HepG2 (cell line): ENCODE results near the gene ANKS3. TPM values are rescaled to one million over a fixed set of nuclear protein-coding genes. Genes with fewer than 3 reads are reported as not detected.
"Not testable (repeated sequence)": the region's sequence is repeated elsewhere in the genome, so short reads cannot be mapped to it uniquely, and the experiment has no call there.

ENCODE experiments used
- ATAC-seq: fragments of 200-7000 bp; cut with Tn5 transposase; 3 replicates; pipeline ENCODE4 v1.9.1; 2020; ENCODE audit warnings: mild to moderate bottlenecking, moderate library complexity
- BruUV-seq: library from RNA; stranded (reverse); fragments of 400-500 nt; replicated peaks from 2 replicates; lab custom pipeline; 2021; lab: Mats Ljungman, UMichigan
- CTCF ChIA-PET: fragments of 300-600 bp; formaldehyde crosslinking; extraction: SDS; loops from one replicate; lab custom pipeline; 2021; ENCODE audit warnings: low total read pairs, inconsistent platforms, low intra/inter-chr PET ratio; lab: Yijun Ruan, JAX
- POLR2A ChIA-PET: fragments of 350-600 bp; sonication (Branson Sonifier 250); formaldehyde crosslinking; loops from one replicate; lab custom pipeline; 2020; ENCODE audit warnings: antibody characterized with exemption, inconsistent platforms; lab: Yijun Ruan, JAX
- DNase-seq: peaks from one replicate; pipeline ENCODE4 v3.0.0-alpha.2; 2015; ENCODE audit warnings: low spot score
- FAIRE-seq: peaks from 3 replicates; lab custom pipeline; 2011; peaks lifted over from hg19 to GRCh38; lab: Jason Lieb, UNC
- H2AFZ ChIP-seq: one replicate; pipeline ENCODE4 v1.6.1; 2011; ENCODE audit warnings: low read length, inconsistent platforms
- H3K27ac ChIP-seq: fragments of 300-600 bp; 3 replicates; pipeline ENCODE4 v1.8.0; 2011; ENCODE audit warnings: mixed run types, mild to moderate bottlenecking, mixed read lengths, low read length, inconsistent platforms; ENCODE audit not compliant: insufficient read depth; ENCODE audit errors: extremely low read length
- H3K27me3 ChIP-seq, 2 experiments: fragments of 200-600 bp in 1 of 2; 2 replicates in 1 of 2; 3 replicates in 1 of 2; pipeline versions ENCODE4 v1.6.0 to v1.8.0; 2011; ENCODE audit warnings: low read length in 2 of 2, mild to moderate bottlenecking in 2 of 2, moderate library complexity in 2 of 2, inconsistent platforms in 1 of 2; ENCODE audit not compliant: insufficient read depth in 2 of 2, control insufficient read depth in 1 of 2
- H3K36me3 ChIP-seq, 2 experiments: fragments of 200-600 bp in 1 of 2; replicated peaks in 1 of 2; 2 replicates in 1 of 2; 3 replicates in 1 of 2; pipeline versions ENCODE4 v1.5.1 to v1.8.0; 2011; ENCODE audit warnings: low read length in 2 of 2, inconsistent platforms in 1 of 2; ENCODE audit not compliant: insufficient read depth in 2 of 2, control insufficient read depth in 1 of 2
- H3K4me1 ChIP-seq: 2 replicates; pipeline ENCODE4 v1.5.1; 2012; ENCODE audit warnings: low read length, inconsistent platforms; ENCODE audit not compliant: insufficient read depth
- H3K4me2 ChIP-seq: 2 replicates; pipeline ENCODE4 v1.6.0; 2011; ENCODE audit warnings: low read depth, low read length, inconsistent platforms
- H3K4me3 ChIP-seq, 3 experiments: fragments of 200-600 bp in 1 of 3; sonication (generic), shearing (Covaris generic) in 1 of 3; replicated peaks in 1 of 3; 2 replicates each; pipeline ENCODE4 v1.5.1; 2011 to 2016; ENCODE audit warnings: low read length in 3 of 3, inconsistent platforms in 2 of 3, low read depth in 2 of 3, mild to moderate bottlenecking in 2 of 3, control low read depth in 1 of 3, mixed read lengths in 1 of 3; ENCODE audit not compliant: insufficient read depth in 1 of 3
- H3K79me2 ChIP-seq: one replicate; pipeline ENCODE4 v1.6.1; 2011; ENCODE audit warnings: low read length, inconsistent platforms; ENCODE audit not compliant: insufficient read depth
- H3K9ac ChIP-seq: 2 replicates; pipeline ENCODE4 v1.6.0; 2011; ENCODE audit warnings: mild to moderate bottlenecking, low read depth, low read length, inconsistent platforms; ENCODE audit not compliant: insufficient read depth
- H3K9me3 ChIP-seq: 2 replicates; pipeline ENCODE4 v1.5.1; 2012; ENCODE audit warnings: mild to moderate bottlenecking, low read length
- H4K20me1 ChIP-seq: 2 replicates; pipeline ENCODE4 v1.6.0; 2011; ENCODE audit warnings: inconsistent platforms, mild to moderate bottlenecking, low read length, moderate library complexity; ENCODE audit not compliant: insufficient read depth
- EP300 ChIP-seq, 3 experiments: sonication (generic) in 1 of 3; formaldehyde crosslinking in 1 of 3; IDR thresholded peaks; 2 replicates each; pipeline versions ENCODE4 v1.5.1 to v1.6.1; 2011 to 2020; ENCODE audit warnings: low read depth in 2 of 3, low read length in 2 of 3, borderline replicate concordance in 1 of 3, improper control_type of control experiment in 1 of 3, mild to moderate bottlenecking in 1 of 3, missing genetic modification reagents in 1 of 3, moderate library complexity in 1 of 3
- GATAD2A ChIP-seq: IDR thresholded peaks from 2 replicates; pipeline ENCODE4 v1.6.1; 2016
- PAF1 ChIP-seq: IDR thresholded peaks from 2 replicates; pipeline ENCODE4 v1.6.1; 2016; ENCODE audit warnings: missing genetic modification reagents, missing compliant biosample characterization
- RAD21 ChIP-seq: fragments of 450-650 bp; formaldehyde crosslinking; IDR thresholded peaks from 2 replicates; pipeline ENCODE4 v1.5.0; 2020; ENCODE audit warnings: mild to moderate bottlenecking
- ZFY ChIP-seq: sonication (generic); formaldehyde crosslinking; IDR thresholded peaks from 2 replicates; pipeline ENCODE4 v1.4.0; 2020; ENCODE audit warnings: missing genetic modification reagents
- ZNF530 ChIP-seq: sonication (generic); formaldehyde crosslinking; IDR thresholded peaks from 2 replicates; pipeline ENCODE4 v1.5.0; 2020; ENCODE audit warnings: low read depth, mild to moderate bottlenecking, missing genetic modification reagents
- ZNF629 ChIP-seq: sonication (generic); formaldehyde crosslinking; conservative IDR thresholded peaks from 2 replicates; pipeline ENCODE4 v1.5.0; 2020; ENCODE audit warnings: missing genetic modification reagents
- WGBS: methylation state at CpG from one replicate; pipeline ENCODE4 v1.1.6; 2017; ENCODE audit warnings: low lambda C conversion rate; 5-methylcytosine and 5-hydroxymethylcytosine counted together
- in situ Hi-C: cut with HindIII; loops from 2 replicates; pipeline ENCODE4 v1.10.0; 2017; ENCODE audit warnings: low pct_unique_long_range_greater_than_20kb; ENCODE audit not compliant: extremely low pct_ligation_motif_present
- intact Hi-C: fragments of 100-400 bp; cut with micrococcal nuclease; formaldehyde crosslinking; loops from one replicate; pipeline ENCODE4 v1.10.0; 2022; ENCODE audit not compliant: unreplicated experiment
- polyA plus RNA-seq, 8 experiments: library from polyadenylated mRNA; depleted of rRNA in 3 of 8; stranded (reverse) in 7 of 8; unstranded in 1 of 8; fragments of >200 nt; fragmentation: Illumina TruSeq in 4 of 8; extraction: Trizol in 4 of 8; gene quantifications; 2 replicates each; pipeline versions ENCODE4 v1.2.1 to v1.2.3, GENCODE V29; 2011 to 2016; ENCODE audit warnings: low read depth in 4 of 8, missing spikeins in 1 of 8, mixed read lengths in 1 of 8; ENCODE audit not compliant: insufficient read depth in 1 of 8
- total RNA-seq, 5 experiments: library from RNA; depleted of rRNA; stranded (reverse); fragments of >200 nt; fragmentation: Illumina TruSeq; extraction: Trizol; gene quantifications; 2 replicates each; pipeline ENCODE4 v1.2.3, GENCODE V29; 2016; ENCODE audit warnings: low read depth in 1 of 5
- TF ChIP-seq, protein P1 (sequence below): sonication (generic); formaldehyde crosslinking; IDR thresholded peaks from 2 replicates; pipeline ENCODE4 v1.4.0; 2020; ENCODE audit warnings: low read depth, mild to moderate bottlenecking, missing genetic modification reagents
- TF ChIP-seq, protein P2 (sequence below): sonication (generic); formaldehyde crosslinking; IDR thresholded peaks from 2 replicates; pipeline ENCODE4 v1.4.0; 2020; ENCODE audit warnings: mild to moderate bottlenecking, missing genetic modification reagents
- TF ChIP-seq, protein P3 (sequence below): sonication (generic); formaldehyde crosslinking; IDR thresholded peaks from 2 replicates; pipeline ENCODE4 v1.5.0; 2020; ENCODE audit warnings: missing genetic modification reagents
- TF ChIP-seq, protein P4 (sequence below): IDR thresholded peaks from 2 replicates; pipeline ENCODE4 v1.6.1; 2018; ENCODE audit warnings: missing genetic modification reagents, mild to moderate bottlenecking, missing compliant biosample characterization
- TF ChIP-seq, protein P5 (sequence below): sonication (generic); formaldehyde crosslinking; IDR thresholded peaks from 2 replicates; pipeline ENCODE4 v1.4.0; 2020; ENCODE audit warnings: missing genetic modification reagents, mild to moderate bottlenecking, borderline replicate concordance

Gene ANKS3
- total and polyA plus RNA-seq, 2 of the 13 experiments (the other 11 are each of a cell fraction or from before 2014, with no cell fraction given), result 11.4 to 15.9 TPM

DNA sequence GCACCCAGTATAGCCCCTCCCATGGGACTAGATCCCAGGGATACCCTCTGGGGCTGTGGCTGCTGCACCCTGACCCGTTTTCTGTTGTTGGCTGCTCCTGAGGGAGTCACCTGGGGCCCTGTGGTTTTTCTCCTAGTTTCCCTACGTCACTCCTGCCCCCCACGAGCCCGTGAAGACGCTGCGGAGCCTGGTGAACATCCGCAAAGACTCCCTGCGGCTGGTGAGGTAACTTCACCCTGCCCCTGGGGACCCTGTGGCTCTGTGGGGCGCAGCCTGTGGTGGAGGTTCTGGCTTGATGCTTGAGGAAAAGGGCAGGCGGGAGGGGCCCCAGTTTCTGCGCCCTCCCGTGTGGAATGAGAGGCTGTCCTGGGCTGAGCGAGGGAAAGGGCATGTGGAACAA lies 82.2 kb downstream of the ANKS3 start (continued):
- TF ChIP-seq, protein P1, sequence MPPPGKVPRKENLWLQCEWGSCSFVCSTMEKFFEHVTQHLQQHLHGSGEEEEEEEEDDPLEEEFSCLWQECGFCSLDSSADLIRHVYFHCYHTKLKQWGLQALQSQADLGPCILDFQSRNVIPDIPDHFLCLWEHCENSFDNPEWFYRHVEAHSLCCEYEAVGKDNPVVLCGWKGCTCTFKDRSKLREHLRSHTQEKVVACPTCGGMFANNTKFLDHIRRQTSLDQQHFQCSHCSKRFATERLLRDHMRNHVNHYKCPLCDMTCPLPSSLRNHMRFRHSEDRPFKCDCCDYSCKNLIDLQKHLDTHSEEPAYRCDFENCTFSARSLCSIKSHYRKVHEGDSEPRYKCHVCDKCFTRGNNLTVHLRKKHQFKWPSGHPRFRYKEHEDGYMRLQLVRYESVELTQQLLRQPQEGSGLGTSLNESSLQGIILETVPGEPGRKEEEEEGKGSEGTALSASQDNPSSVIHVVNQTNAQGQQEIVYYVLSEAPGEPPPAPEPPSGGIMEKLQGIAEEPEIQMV (CRISPR knock-in tag), result no peak
- TF ChIP-seq EP300 (IDR thresholded peaks at IDR 0.05; ENCODE audit: low read depth in 2 of 2, low read length in 2 of 2) (no peak), EP300 (CRISPR knock-in tag; IDR thresholded peaks at IDR 0.05; ENCODE audit: borderline replicate concordance) (no peak), PAF1 (CRISPR knock-in tag) (no peak), ZNF530 (CRISPR knock-in tag) (no peak), ZFY (CRISPR knock-in tag) (no peak)
- TF ChIP-seq, protein P2, sequence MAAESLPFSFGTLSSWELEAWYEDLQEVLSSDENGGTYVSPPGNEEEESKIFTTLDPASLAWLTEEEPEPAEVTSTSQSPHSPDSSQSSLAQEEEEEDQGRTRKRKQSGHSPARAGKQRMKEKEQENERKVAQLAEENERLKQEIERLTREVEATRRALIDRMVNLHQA (CRISPR knock-in tag), result no peak
- TF ChIP-seq, protein P3, sequence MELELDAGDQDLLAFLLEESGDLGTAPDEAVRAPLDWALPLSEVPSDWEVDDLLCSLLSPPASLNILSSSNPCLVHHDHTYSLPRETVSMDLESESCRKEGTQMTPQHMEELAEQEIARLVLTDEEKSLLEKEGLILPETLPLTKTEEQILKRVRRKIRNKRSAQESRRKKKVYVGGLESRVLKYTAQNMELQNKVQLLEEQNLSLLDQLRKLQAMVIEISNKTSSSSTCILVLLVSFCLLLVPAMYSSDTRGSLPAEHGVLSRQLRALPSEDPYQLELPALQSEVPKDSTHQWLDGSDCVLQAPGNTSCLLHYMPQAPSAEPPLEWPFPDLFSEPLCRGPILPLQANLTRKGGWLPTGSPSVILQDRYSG, result no peak

DNA sequence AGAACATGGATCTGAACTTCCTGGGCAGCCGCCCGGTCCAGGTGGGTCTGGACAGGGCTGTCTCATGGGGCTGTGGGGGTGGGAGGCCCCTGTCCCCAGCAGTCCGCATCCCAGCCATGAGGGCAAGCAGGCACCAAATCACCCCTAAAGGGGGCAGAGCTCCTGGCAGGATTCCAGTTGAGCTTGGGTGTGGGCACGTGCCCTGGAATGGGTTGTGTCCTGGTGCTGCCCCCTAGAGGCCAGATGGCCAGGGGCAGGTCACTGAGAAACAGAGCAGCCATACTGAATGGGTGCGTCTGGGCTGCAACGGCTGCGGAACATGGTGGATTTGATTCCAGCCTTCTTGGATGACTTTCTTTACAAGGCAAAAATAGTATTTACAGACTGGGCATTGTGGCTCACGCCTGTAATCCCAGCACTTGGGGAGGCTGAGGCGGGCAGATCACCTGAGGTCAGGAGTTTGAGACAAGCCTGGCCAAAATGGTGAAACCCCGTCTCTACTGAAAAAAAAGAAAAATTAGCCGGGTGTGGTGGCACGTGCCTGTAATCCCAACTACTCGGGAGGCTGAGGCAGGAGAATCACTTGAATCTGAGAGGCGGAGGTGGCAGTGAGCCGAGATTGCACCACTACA lies 83.5 kb downstream of the ANKS3 start:
- ATAC-seq (peak; percentile 74), FAIRE-seq (peak; percentile 60), DNase-seq (peak; percentile 72)
- peaks cover 30% of the 10 kb centered on the region for H3K79me2 ChIP-seq
- H3K27me3 ChIP-seq, H4K20me1 ChIP-seq, H2AFZ ChIP-seq, BruUV-seq, H3K4me2 ChIP-seq, H3K4me3 ChIP-seq, H3K27ac ChIP-seq, in situ Hi-C loops, H3K9ac ChIP-seq, intact Hi-C loops, CTCF ChIA-PET, H3K9me3 ChIP-seq: not testable (repeated sequence)
- peaks cover 52% of the 10 kb centered on the region for H3K4me1 ChIP-seq
- WGBS, result 85% methylated on average over 14 of the region's 15 CpGs
- peaks cover 17 to 36% of the 10 kb centered on the region in 2 experiments; a peak in 4 of 5 replicates for H3K36me3 ChIP-seq
- POLR2A ChIA-PET, result interaction anchor here (1.2 to 2.5 kb wide), 2 partner anchors 13 to 34 kb away, joined by 5 to 9 read pairs; no protein-coding TSS in a partner anchor
- peak; percentile 69 for TF ChIP-seq RAD21 (CRISPR knock-in tag)
- TF ChIP-seq GATAD2A, result 0 out of 2 replicates have a peak, but pooled peaks have one; percentile 29
- TF ChIP-seq, protein P4, sequence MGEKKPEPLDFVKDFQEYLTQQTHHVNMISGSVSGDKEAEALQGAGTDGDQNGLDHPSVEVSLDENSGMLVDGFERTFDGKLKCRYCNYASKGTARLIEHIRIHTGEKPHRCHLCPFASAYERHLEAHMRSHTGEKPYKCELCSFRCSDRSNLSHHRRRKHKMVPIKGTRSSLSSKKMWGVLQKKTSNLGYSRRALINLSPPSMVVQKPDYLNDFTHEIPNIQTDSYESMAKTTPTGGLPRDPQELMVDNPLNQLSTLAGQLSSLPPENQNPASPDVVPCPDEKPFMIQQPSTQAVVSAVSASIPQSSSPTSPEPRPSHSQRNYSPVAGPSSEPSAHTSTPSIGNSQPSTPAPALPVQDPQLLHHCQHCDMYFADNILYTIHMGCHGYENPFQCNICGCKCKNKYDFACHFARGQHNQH (CRISPR knock-in tag), result 0 out of 2 replicates have a peak, but pooled peaks have one; percentile 44
- 0 out of 2 replicates have a peak, but pooled peaks have one; percentile 6 for TF ChIP-seq ZNF629 (CRISPR knock-in tag)
- TF ChIP-seq, protein P5, sequence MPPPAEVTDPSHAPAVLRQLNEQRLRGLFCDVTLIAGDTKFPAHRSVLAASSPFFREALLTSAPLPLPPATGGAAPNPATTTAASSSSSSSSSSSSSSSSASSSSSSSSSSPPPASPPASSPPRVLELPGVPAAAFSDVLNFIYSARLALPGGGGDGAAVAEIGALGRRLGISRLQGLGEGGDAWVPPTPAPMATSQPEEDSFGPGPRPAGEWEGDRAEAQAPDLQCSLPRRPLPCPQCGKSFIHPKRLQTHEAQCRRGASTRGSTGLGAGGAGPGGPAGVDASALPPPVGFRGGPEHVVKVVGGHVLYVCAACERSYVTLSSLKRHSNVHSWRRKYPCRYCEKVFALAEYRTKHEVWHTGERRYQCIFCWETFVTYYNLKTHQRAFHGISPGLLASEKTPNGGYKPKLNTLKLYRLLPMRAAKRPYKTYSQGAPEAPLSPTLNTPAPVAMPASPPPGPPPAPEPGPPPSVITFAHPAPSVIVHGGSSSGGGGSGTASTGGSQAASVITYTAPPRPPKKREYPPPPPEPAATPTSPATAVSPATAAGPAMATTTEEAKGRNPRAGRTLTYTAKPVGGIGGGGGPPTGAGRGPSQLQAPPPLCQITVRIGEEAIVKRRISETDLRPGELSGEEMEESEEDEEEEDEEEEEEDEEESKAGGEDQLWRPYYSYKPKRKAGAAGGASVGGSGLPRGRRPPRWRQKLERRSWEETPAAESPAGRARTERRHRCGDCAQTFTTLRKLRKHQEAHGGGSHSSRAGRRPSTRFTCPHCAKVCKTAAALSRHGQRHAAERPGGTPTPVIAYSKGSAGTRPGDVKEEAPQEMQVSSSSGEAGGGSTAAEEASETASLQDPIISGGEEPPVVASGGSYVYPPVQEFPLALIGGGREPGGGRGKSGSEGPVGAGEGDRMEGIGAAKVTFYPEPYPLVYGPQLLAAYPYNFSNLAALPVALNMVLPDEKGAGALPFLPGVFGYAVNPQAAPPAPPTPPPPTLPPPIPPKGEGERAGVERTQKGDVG, result peak; percentile 46; the same call in 1 of the 2 replicates
